ENCODE results near the gene PFKM.

PFKM gene

GRCh38 chr12:48177982-48178381, 58.8 kb downstream of the PFKM start:
- no peak overlapping the region for H3K27ac ChIP-seq (ENCODE audit: low read depth, low read length, severe bottlenecking)
- H3K9me3 ChIP-seq (ENCODE audit: control insufficient read depth, low read length), result no peaks in the 10 kb centered on the region
- WGBS, 2 experiments (ENCODE audit: insufficient coverage in 2 of 2), result 83 to 88% methylated on average over 3 to 4 of the region's 4 CpGs
- H3K4me1 ChIP-seq (ENCODE audit: control insufficient read depth, insufficient read depth, low read length, poor library complexity, severe bottlenecking), result peaks cover 17% of the 10 kb centered on the region
- no peak overlapping the region for H3K4me3 ChIP-seq (ENCODE audit: extremely low read depth, insufficient read depth, low read length, poor library complexity, severe bottlenecking)
- H3K36me3 ChIP-seq (ENCODE audit: control insufficient read depth, insufficient read depth, low read length), result no peaks in the 10 kb centered on the region

- no peaks in the 10 kb centered on the region for H3K9me3 ChIP-seq (ENCODE audit: control insufficient read depth, low read length)
- H3K4me3 ChIP-seq (ENCODE audit: extremely low read depth, insufficient read depth, low read length, poor library complexity, severe bottlenecking), result no peak overlapping the region
- peaks cover 17% of the 10 kb centered on the region for H3K4me1 ChIP-seq (ENCODE audit: control insufficient read depth, insufficient read depth, low read length, poor library complexity, severe bottlenecking)
- no peaks in the 10 kb centered on the region for H3K36me3 ChIP-seq (ENCODE audit: control insufficient read depth, insufficient read depth, low read length)
- no peak overlapping the region for H3K27ac ChIP-seq (ENCODE audit: low read depth, low read length, severe bottlenecking)
- 100% methylated on average over 1 of the region's 1 CpG; no CpG with 5 or more reads in 1 of the 2 experiments for WGBS, 2 experiments (ENCODE audit: insufficient coverage in 2 of 2)
These were observed 60.3 kb downstream of the PFKM start for GRCh38 chr12:48179466-48179865.

- H3K4me3 ChIP-seq (ENCODE audit: extremely low read depth, insufficient read depth, low read length, poor library complexity, severe bottlenecking), result no peak overlapping the region
- H3K36me3 ChIP-seq (ENCODE audit: control insufficient read depth, insufficient read depth, low read length), result no peaks in the 10 kb centered on the region
- WGBS, 2 experiments (ENCODE audit: insufficient coverage in 2 of 2), result 50 to 67% methylated on average over 1 of the region's 1 CpG
- H3K4me1 ChIP-seq (ENCODE audit: control insufficient read depth, insufficient read depth, low read length, poor library complexity, severe bottlenecking), result peaks cover 16% of the 10 kb centered on the region
- no peak overlapping the region for H3K27ac ChIP-seq (ENCODE audit: low read depth, low read length, severe bottlenecking)
- no peaks in the 10 kb centered on the region for H3K9me3 ChIP-seq (ENCODE audit: control insufficient read depth, low read length)
These were observed 61.3 kb downstream of the PFKM start for GRCh38 chr12:48180424-48180823.

GRCh38 chr12:48180857-48181495, 61.8 kb downstream of the PFKM start:
- Histone ChIP-seq H3K9me3 (ENCODE audit: control insufficient read depth, low read length) (no peaks in the 10 kb centered on the region), H3K27ac (ENCODE audit: low read depth, low read length, severe bottlenecking) (no peak overlapping the region), H3K36me3 (ENCODE audit: control insufficient read depth, insufficient read depth, low read length) (no peaks in the 10 kb centered on the region), H3K4me1 (ENCODE audit: control insufficient read depth, insufficient read depth, low read length, poor library complexity, severe bottlenecking) (peaks cover 10% of the 10 kb centered on the region), H3K4me3 (ENCODE audit: extremely low read depth, insufficient read depth, low read length, poor library complexity, severe bottlenecking) (no peak overlapping the region)
- 78 to 79% methylated on average over 2 of the region's 2 CpGs for WGBS, 2 experiments (ENCODE audit: insufficient coverage in 2 of 2)

GRCh38 chr12:48182631-48183030, 63.5 kb downstream of the PFKM start:
- Histone ChIP-seq H3K27ac (ENCODE audit: low read depth, low read length, severe bottlenecking) (peak overlapping the region; percentile 69), H3K9me3 (ENCODE audit: control insufficient read depth, low read length) (no peaks in the 10 kb centered on the region), H3K4me3 (ENCODE audit: extremely low read depth, insufficient read depth, low read length, poor library complexity, severe bottlenecking) (peak overlapping the region; percentile 56), H3K4me1 (ENCODE audit: control insufficient read depth, insufficient read depth, low read length, poor library complexity, severe bottlenecking) (peaks cover 8% of the 10 kb centered on the region), H3K36me3 (ENCODE audit: control insufficient read depth, insufficient read depth, low read length) (no peaks in the 10 kb centered on the region)
- 0% methylated on average over 2 of the region's 7 CpGs; no CpG with 5 or more reads in 1 of the 2 experiments for WGBS, 2 experiments (ENCODE audit: insufficient coverage in 2 of 2)

DNA sequence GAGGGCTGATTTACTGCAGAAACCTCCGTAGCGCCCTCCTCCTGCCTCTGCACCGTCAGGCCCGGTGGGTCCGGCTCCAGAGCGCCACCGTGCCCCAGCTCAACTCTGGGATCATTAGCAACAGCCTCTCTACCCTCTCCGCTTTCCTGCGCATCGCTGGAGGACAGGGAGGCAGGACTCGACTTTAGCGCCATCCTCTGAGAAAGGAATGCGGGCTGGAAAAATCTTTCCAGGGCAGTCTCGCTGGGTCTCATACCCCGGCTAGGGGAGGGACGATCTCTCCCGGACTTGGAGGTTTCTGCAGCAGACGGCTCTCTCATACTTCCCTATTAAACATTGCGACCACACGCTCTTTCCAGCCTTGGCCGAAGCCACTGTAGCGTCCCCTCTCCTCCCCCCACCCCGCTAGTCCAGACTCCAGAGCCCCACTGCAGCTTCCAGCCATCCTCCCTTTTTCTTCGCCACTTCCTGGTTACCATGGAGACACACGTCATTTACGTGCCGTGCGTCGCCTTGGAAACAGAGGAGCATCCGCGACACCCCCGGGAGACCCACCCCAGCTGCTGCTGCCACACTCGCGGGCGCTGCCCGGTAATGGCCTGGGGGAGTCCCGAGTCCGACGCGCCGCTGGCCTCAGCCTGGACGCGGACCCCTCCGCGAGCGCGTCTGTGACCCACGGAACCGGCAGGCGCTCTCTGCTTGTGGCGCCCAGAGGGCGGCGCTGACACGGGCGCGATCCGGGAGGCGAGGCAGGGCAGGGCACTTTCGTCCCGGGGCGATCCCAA, 64.1 kb downstream of the PFKM start, which contains the start of gene CCDC184:
CCDC184 (plus strand) TSS at position 554 of the 785 bp plus-strand sequence. CDS start 479 bp downstream, outside the sequence.
- peak within 1 kb of the TSS; percentile 69 for H3K27ac ChIP-seq (ENCODE audit: low read depth, low read length, severe bottlenecking)
- WGBS, 2 experiments (ENCODE audit: insufficient coverage in 2 of 2), result 0% methylated on average over 53 to 58 of the region's 61 CpGs

GRCh38 chr12:48183876-48184548, 64.8 kb downstream of the PFKM start:
- H3K36me3 ChIP-seq (ENCODE audit: control insufficient read depth, insufficient read depth, low read length), result no peaks in the 10 kb centered on the region
- H3K4me1 ChIP-seq (ENCODE audit: control insufficient read depth, insufficient read depth, low read length, poor library complexity, severe bottlenecking), result peaks cover 8% of the 10 kb centered on the region
- H3K27ac ChIP-seq (ENCODE audit: low read depth, low read length, severe bottlenecking), result no peak overlapping the region
- H3K4me3 ChIP-seq (ENCODE audit: extremely low read depth, insufficient read depth, low read length, poor library complexity, severe bottlenecking), result peak overlapping the region; percentile 56
- H3K9me3 ChIP-seq (ENCODE audit: control insufficient read depth, low read length), result no peaks in the 10 kb centered on the region
- WGBS, 2 experiments (ENCODE audit: insufficient coverage in 2 of 2), result 9 to 12% methylated on average over 44 to 49 of the region's 61 CpGs

More for the DNA sequence above, 64.1 kb downstream of the PFKM start, which contains the start of gene CCDC184:
- no peaks in the 10 kb centered on the region for H3K36me3 ChIP-seq (ENCODE audit: control insufficient read depth, insufficient read depth, low read length)
- peak within 1 kb of the TSS; percentile 56 for H3K4me3 ChIP-seq (ENCODE audit: extremely low read depth, insufficient read depth, low read length, poor library complexity, severe bottlenecking)
- H3K9me3 ChIP-seq (ENCODE audit: control insufficient read depth, low read length), result no peaks in the 10 kb centered on the region
- peaks cover 8% of the 10 kb centered on the region for H3K4me1 ChIP-seq (ENCODE audit: control insufficient read depth, insufficient read depth, low read length, poor library complexity, severe bottlenecking)

GRCh38 chr12:48184549-48184922, 65.4 kb downstream of the PFKM start:
- H3K4me3 ChIP-seq (ENCODE audit: extremely low read depth, insufficient read depth, low read length, poor library complexity, severe bottlenecking), result peak overlapping the region; percentile 56
- peaks cover 8% of the 10 kb centered on the region for H3K4me1 ChIP-seq (ENCODE audit: control insufficient read depth, insufficient read depth, low read length, poor library complexity, severe bottlenecking)
- no peaks in the 10 kb centered on the region for H3K36me3 ChIP-seq (ENCODE audit: control insufficient read depth, insufficient read depth, low read length)
- no peaks in the 10 kb centered on the region for H3K9me3 ChIP-seq (ENCODE audit: control insufficient read depth, low read length)
- 17 to 24% methylated on average over 12 to 19 of the region's 20 CpGs for WGBS, 2 experiments (ENCODE audit: insufficient coverage in 2 of 2)
- no peak overlapping the region for H3K27ac ChIP-seq (ENCODE audit: low read depth, low read length, severe bottlenecking)

DNA sequence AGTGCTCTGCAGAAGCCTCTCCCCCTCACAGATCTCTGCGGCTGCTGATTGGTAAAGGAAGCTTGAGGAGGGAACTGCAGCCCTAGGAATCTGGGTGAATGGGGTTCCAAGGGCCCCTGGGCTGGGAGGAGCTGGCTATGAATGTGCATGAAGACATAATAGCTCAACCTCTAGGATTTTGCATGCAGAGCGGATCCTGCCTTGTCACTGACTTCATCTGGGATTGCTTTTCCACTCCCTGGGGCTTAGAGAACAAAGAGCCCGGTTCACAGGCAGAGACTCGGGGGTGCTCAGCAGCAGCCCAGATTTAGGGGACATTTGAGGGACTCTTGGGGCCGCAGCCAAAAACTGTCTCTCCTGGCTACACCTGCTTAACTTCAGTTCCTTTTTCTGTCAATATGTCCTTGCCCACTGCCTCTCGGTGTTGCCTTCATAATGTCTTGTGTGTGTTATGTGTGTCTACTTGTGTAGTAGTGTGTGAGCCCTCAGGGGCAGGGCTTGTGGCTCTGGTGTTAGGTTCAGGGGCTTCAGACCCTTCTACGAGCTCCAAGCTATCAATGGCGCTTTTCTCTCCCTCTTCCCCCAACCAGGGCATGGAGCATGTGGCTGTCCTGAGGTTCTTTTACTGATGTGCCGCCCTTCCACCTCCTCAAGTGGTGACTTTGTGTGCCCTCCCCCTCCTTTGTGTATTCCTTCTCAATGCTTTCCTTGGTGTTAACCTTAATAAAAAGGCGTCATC, 66.2 kb downstream of the PFKM start:
- Histone ChIP-seq H3K4me1 (ENCODE audit: control insufficient read depth, insufficient read depth, low read length, poor library complexity, severe bottlenecking) (peaks cover 8% of the 10 kb centered on the region), H3K4me3 (ENCODE audit: extremely low read depth, insufficient read depth, low read length, poor library complexity, severe bottlenecking) (peak overlapping the region; percentile 56), H3K36me3 (ENCODE audit: control insufficient read depth, insufficient read depth, low read length) (no peaks in the 10 kb centered on the region), H3K9me3 (ENCODE audit: control insufficient read depth, low read length) (no peaks in the 10 kb centered on the region), H3K27ac (ENCODE audit: low read depth, low read length, severe bottlenecking) (no peak overlapping the region)
- 44 to 58% methylated on average over 7 to 8 of the region's 10 CpGs for WGBS, 2 experiments (ENCODE audit: insufficient coverage in 2 of 2)
